CD4-positive, alpha-beta T cell (primary cell): ENCODE measurements around the gene PXMP2. TPM values are rescaled to one million over a fixed set of nuclear protein-coding genes. Genes with fewer than 3 reads are reported as not detected.

ENCODE experiments used
- ATAC-seq: fragments of 200-7000 bp; cut with Tn5 transposase; one replicate; pipeline ENCODE4 v1.10.0; 2022; ENCODE audit warnings: mild to moderate bottlenecking; ENCODE audit not compliant: poor library complexity
- CTCF ChIA-PET: fragments of 350-600 bp; sonication (Branson Sonifier 250); formaldehyde crosslinking; loops from one replicate; lab custom pipeline; 2021; ENCODE audit warnings: antibody characterized with exemption, inconsistent platforms; lab: Charles Lee
- POLR2A ChIA-PET: fragments of 350-600 bp; sonication (Branson Sonifier 250); formaldehyde crosslinking; loops from one replicate; lab custom pipeline; 2021; ENCODE audit warnings: antibody characterized with exemption, inconsistent platforms; lab: Charles Lee
- DNase-seq, 14 experiments: peaks; one replicate each; pipeline ENCODE4 v3.0.0-alpha.2; 2013 to 2020; ENCODE audit warnings: mixed read lengths in 2 of 14
- H3K27ac ChIP-seq, 2 donors: one replicate each; pipeline versions ENCODE4 v1.5.1 to v1.7.0; 2013; ENCODE audit warnings: low read length in 2 of 2, low read depth in 1 of 2, mild to moderate bottlenecking in 1 of 2
- H3K27me3 ChIP-seq, 2 experiments: 1 replicate in 1 of 2; 2 replicates in 1 of 2; pipeline versions ENCODE4 v1.6.1 to v1.7.0; 2013; ENCODE audit warnings: low read length in 2 of 2, control low read depth in 1 of 2, mild to moderate bottlenecking in 1 of 2, moderate library complexity in 1 of 2; ENCODE audit not compliant: insufficient read depth in 2 of 2, control insufficient read depth in 1 of 2
- H3K36me3 ChIP-seq: one replicate; pipeline ENCODE4 v1.6.1; 2013; ENCODE audit warnings: low read length, control low read depth; ENCODE audit not compliant: insufficient read depth
- H3K4me1 ChIP-seq: one replicate; pipeline ENCODE4 v1.6.1; 2013; ENCODE audit warnings: low read length, control low read depth; ENCODE audit not compliant: insufficient read depth
- H3K4me3 ChIP-seq: one replicate; pipeline ENCODE4 v1.5.1; 2013; ENCODE audit warnings: mild to moderate bottlenecking, low read length, moderate library complexity
- H3K9me3 ChIP-seq, 2 experiments: 1 replicate in 1 of 2; 2 replicates in 1 of 2; pipeline versions ENCODE4 v1.6.1 to v1.7.0; 2013; ENCODE audit warnings: low read length in 2 of 2, mild to moderate bottlenecking in 2 of 2, control low read depth in 1 of 2, moderate library complexity in 1 of 2; ENCODE audit not compliant: control insufficient read depth in 1 of 2, insufficient read depth in 1 of 2
- H3K27ac Mint-ChIP-seq: one replicate; pipeline ENCODE4 v1.8.0; 2020; ENCODE audit warnings: mixed read lengths
- H3K27me3 Mint-ChIP-seq: one replicate; pipeline ENCODE4 v1.8.0; 2021; ENCODE audit warnings: mixed read lengths
- H3K36me3 Mint-ChIP-seq: one replicate; pipeline ENCODE4 v1.8.0; 2021; ENCODE audit warnings: low read depth, mixed read lengths
- H3K4me1 Mint-ChIP-seq: one replicate; pipeline ENCODE4 v1.8.0; 2021; ENCODE audit warnings: low read depth, mixed read lengths
- H3K4me3 Mint-ChIP-seq: one replicate; pipeline ENCODE4 v1.8.0; 2020; ENCODE audit warnings: mild to moderate bottlenecking, mixed read lengths
- H3K9me3 Mint-ChIP-seq: one replicate; pipeline ENCODE4 v1.8.0; 2020; ENCODE audit warnings: mixed read lengths
- intact Hi-C, 2 experiments: fragments of 100-400 bp; cut with DNase I in 1 of 2; cut with micrococcal nuclease in 1 of 2; formaldehyde crosslinking; loops; one replicate each; pipeline versions ENCODE4 v1.15.1 to v1.9.0; 2023 to 2025; cut with DNase I, micrococcal nuclease
- total RNA-seq, 174 experiments: library from RNA in 2 of 174; stranded (reverse) in 2 of 174; gene quantifications; one replicate each; pipeline ENCODE4 v1.2.3 and lab custom pipeline; 2021 to 2026
- TF ChIP-seq, protein P1 (sequence below): fragments of 200-600 bp; IDR thresholded peaks from one replicate; pipeline ENCODE4 v1.8.0; 2022; ENCODE audit warnings: antibody characterized with exemption, mild to moderate bottlenecking

Gene PXMP2
- total RNA-seq, 2 experiments from 2014 or later, result 2.1 to 2.6 TPM

DNA sequence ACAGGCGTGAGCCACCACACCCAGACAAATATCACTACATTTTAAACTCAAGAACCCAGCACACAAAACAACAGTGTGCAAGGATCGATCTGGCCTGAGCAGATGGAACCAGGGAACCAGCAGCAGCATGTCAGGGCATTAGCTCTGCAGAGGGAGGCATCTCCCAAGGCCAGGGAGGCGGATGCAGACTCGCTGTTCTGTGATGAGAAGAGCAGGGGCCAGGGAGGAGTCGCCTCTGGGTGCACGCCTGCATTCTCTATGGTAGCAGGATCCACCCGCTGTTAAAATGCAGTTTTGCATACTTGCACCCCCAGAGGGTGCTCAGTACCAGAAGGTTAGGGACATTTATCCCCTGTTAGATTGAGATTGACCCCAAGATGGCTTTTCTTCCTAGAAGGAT, 41.1 kb downstream of the PXMP2 start:
- ATAC-seq, result no peak
- Mint-ChIP-seq H3K4me1 (no peaks in the 10 kb centered on the region), H3K27me3 (no peaks in the 10 kb centered on the region), H3K27ac (no peak overlapping the region), H3K9me3 (no peaks in the 10 kb centered on the region), H3K4me3 (no peak overlapping the region), H3K36me3 (peaks cover 87% of the 10 kb centered on the region)
- intact Hi-C loops, result no loop called here
- no peak overlapping the region for H3K4me3 ChIP-seq
- ChIA-PET POLR2A (no interaction called here), CTCF (no interaction called here)
- H3K9me3 ChIP-seq, result no peaks in the 10 kb centered on the region
- no peak for DNase-seq
- peaks cover 74% of the 10 kb centered on the region for H3K36me3 ChIP-seq
- TF ChIP-seq, protein P1, sequence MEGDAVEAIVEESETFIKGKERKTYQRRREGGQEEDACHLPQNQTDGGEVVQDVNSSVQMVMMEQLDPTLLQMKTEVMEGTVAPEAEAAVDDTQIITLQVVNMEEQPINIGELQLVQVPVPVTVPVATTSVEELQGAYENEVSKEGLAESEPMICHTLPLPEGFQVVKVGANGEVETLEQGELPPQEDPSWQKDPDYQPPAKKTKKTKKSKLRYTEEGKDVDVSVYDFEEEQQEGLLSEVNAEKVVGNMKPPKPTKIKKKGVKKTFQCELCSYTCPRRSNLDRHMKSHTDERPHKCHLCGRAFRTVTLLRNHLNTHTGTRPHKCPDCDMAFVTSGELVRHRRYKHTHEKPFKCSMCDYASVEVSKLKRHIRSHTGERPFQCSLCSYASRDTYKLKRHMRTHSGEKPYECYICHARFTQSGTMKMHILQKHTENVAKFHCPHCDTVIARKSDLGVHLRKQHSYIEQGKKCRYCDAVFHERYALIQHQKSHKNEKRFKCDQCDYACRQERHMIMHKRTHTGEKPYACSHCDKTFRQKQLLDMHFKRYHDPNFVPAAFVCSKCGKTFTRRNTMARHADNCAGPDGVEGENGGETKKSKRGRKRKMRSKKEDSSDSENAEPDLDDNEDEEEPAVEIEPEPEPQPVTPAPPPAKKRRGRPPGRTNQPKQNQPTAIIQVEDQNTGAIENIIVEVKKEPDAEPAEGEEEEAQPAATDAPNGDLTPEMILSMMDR, result no peak
- H3K27ac ChIP-seq, result no peak overlapping the region
- H3K4me1 ChIP-seq, result no peaks in the 10 kb centered on the region
- no peaks in the 10 kb centered on the region for H3K27me3 ChIP-seq

DNA sequence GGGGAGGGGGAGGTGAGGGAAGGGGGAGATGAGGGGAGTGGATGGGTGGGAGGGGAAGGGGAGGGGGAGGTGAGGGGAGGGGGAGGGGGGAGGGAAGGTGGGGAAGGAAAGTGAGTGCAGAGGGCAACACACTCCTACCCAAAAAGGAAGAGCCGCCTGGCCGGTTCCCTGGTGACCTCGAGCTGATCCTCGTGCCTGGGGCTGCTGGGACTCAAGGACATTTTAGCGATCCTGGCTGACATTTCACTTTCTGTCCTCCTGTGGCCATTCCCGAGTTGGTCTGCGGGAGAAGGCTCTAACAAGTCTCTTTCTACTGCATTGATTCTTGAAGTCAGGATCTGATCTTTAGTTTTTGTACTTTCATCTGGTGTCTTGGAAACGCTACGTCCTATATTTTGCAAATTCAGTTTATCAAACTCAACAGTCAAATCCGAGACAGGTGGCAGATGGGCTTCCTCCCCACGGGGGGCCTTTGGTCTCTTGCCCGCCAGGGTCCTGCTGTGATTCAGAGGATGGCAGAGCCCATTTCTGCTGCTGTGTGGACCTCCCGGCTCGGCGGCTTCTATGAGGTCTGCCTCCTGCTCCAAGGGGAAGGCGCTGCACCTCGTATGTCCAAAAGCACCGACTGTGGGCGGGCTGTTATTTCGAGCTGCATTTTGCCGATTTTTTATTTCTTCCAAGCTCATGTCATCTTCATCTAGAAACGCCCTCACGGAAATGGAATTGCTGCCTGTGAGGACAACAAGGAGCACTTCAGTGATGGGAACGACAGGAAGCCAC, 42.3 kb downstream of the PXMP2 start:
- no peak overlapping the region for H3K27ac Mint-ChIP-seq
- DNase-seq, result peak in 1 of 14 experiments; percentile 25
- H3K4me3 Mint-ChIP-seq, result no peak overlapping the region
- POLR2A ChIA-PET, result no interaction called here
- H3K27me3 Mint-ChIP-seq, result no peaks in the 10 kb centered on the region
- Histone ChIP-seq H3K4me1 (no peaks in the 10 kb centered on the region), H3K9me3 (no peaks in the 10 kb centered on the region), H3K27ac (no peak overlapping the region), H3K27me3 (no peaks in the 10 kb centered on the region), H3K36me3 (peaks cover 75% of the 10 kb centered on the region), H3K4me3 (no peak overlapping the region)
- H3K36me3 Mint-ChIP-seq, result peaks cover 88% of the 10 kb centered on the region
- intact Hi-C loops, result no loop called here
- H3K4me1 Mint-ChIP-seq, result no peaks in the 10 kb centered on the region
- TF ChIP-seq, protein P1, result no peak
- CTCF ChIA-PET, result no interaction called here
- H3K9me3 Mint-ChIP-seq, result no peaks in the 10 kb centered on the region
- no peak for ATAC-seq

DNA sequence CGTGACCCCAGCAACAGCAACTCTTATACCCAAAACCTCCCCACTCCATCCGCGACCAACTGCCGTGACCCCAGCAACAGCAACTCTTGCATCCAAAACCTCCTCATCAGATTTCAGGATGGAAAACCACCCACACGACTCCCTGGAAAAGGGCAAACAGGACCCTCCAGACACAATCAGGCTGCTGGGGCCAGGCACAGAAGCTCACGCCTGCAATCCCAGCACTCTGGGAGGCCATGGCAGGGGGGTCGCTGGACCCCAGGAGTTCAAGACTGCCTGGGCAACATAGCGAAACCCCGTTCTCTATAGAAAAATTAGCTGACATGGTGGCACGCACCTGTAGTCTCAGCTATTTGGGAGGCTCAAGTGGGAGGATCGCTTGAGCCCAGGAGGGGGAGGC, 43.0 kb downstream of the PXMP2 start:
- Mint-ChIP-seq H3K36me3 (peaks cover 89% of the 10 kb centered on the region), H3K4me3 (no peak overlapping the region), H3K27ac (no peak overlapping the region), H3K4me1 (no peaks in the 10 kb centered on the region), H3K9me3 (no peaks in the 10 kb centered on the region), H3K27me3 (no peaks in the 10 kb centered on the region)
- Histone ChIP-seq H3K4me3 (no peak overlapping the region), H3K36me3 (peaks cover 75% of the 10 kb centered on the region), H3K9me3 (no peaks in the 10 kb centered on the region), H3K27me3 (no peaks in the 10 kb centered on the region), H3K4me1 (no peaks in the 10 kb centered on the region), H3K27ac (no peak overlapping the region)
- TF ChIP-seq, protein P1, result no peak
- no peak for ATAC-seq
- CTCF ChIA-PET, result interaction anchor here (0.6 kb wide), 1 partner anchor 80 kb away, joined by 3 read pairs; no protein-coding TSS in a partner anchor
- intact Hi-C loops, result no loop called here
- no peak for DNase-seq
- POLR2A ChIA-PET, result no interaction called here
